Activated naive CD4-positive, alpha-beta T cell treated with anti-CD3 and anti-CD28 coated beads, Interleukin-2, amount 10 ng/mL, durations not matched to agents 5 hours and 36 hours (primary cell): Measurements from ENCODE around the gene SMARCC1. TPM values are rescaled to one million over a fixed set of nuclear protein-coding genes. Genes with fewer than 3 reads are reported as not detected.

Experiments
- total RNA-seq, 2 experiments: library from RNA; stranded (reverse); gene quantifications; one replicate each; pipeline ENCODE4 v1.2.3, GENCODE V29; 2021

The SMARCC1 gene
- 10 to 100 TPM; 90.4 to 97.5 TPM for total RNA-seq

DNA sequence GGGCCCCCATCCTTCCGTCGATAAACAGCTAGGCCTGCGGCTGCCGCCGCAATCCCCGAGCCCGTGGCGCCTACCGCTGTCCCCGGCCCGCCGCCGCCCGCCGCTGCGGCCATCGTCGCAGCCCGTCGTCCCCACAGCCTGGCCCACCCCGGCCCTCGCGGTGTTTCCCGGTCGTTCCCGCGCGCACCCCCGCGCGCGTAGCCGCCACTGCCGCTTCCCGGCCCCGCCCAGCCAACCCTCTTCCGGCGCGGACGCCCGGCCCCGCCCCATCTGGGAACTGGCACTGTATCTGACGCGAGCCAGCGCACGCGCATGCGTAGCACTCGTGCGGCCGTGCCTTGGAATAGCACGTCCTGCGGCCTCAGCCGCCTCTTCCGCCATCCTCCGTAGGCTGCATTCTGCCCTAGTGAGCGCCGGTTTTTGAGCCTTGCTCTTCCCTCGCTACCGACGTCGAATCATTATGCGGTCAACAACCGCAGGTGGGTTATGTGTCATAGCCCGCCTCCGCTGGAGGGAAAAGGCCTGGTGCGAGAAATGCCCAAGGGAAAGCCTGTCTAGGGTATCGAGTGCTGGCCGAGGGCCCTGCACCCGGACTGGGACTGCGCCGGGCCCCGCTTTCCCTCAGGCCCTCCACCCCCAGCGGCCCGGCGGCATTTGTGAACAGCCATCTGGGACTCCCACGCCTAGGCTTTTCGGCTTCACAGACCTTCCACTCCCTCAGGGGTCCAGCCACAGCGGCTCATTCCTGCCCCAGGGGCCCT, at the start of gene SMARCC1:
Gene SMARCC1 (minus strand): TSS at position 209 of the 761 bp plus-strand sequence. CDS start 96 bp downstream, at position 113.

GRCh38 chr3:47802734-47803479, 21.2 kb upstream of the SMARCC1 start, which contains the start of gene DHX30:
Gene DHX30, plus strand, starts transcription at chr3:47803138. Its CDS starts 7,546 bp downstream, at chr3:47810684.

GRCh38 chr3:47578691-47579632, 202.7 kb downstream of the SMARCC1 start, which contains the start of gene CSPG5:
Gene CSPG5, minus strand, starts transcription at chr3:47578865. Its CDS starts 172 bp downstream, at chr3:47578693.

Other genes starting within 250 kb of the SMARCC1 start
- gene CSPG5, start 203.0 kb downstream of the SMARCC1 start, total RNA-seq = under 1 TPM; 0.58 to 0.63 TPM
- gene DHX30, start 21.2 kb upstream of the SMARCC1 start, total RNA-seq = 10 to 100 TPM; 61.2 to 62.1 TPM
- gene MAP4, start 234.5 kb upstream of the SMARCC1 start, total RNA-seq = 10 to 100 TPM; 81.3 to 82.9 TPM